GM04504 (cell line): Measurements from ENCODE around the gene MCTP2.
"Not testable (repeated sequence)": the region's sequence is repeated elsewhere in the genome, so short reads cannot be mapped to it uniquely, and the experiment has no call there.

ENCODE experiments used
- DNase-seq: peaks from one replicate; pipeline ENCODE4 v3.0.0-alpha.2; 2012; ENCODE audit warnings: low read depth

Gene MCTP2

GRCh38 chr15:94456226-94456625 is 224.9 kb downstream of the MCTP2 start:
- no peak for DNase-seq

- DNase-seq, result no peak
Observed at GRCh38 chr15:94457661-94458060, 226.3 kb downstream of the MCTP2 start.

DNA sequence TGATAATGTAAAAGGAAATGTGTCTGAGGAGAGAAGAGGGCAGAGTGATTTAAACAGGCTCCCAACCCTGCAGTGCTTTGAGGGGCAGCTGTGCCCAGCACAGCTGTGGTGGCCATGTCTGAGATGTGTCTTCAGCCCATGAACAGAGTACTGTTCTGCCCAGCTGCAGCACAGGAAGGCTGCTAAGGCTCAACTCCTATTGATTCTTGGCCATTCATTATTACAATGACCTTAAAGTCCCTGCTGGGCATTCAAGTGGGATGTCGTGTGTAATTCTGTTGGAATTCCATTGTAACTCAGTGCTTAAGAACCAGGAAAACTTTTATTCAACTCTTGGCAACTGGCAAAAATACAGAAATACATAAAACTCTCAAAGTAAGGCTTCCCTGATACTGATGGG is 229.3 kb downstream of the MCTP2 start:
- no peak for DNase-seq

GRCh38 chr15:94467034-94467433 is 235.7 kb downstream of the MCTP2 start:
- DNase-seq, result no peak

DNA sequence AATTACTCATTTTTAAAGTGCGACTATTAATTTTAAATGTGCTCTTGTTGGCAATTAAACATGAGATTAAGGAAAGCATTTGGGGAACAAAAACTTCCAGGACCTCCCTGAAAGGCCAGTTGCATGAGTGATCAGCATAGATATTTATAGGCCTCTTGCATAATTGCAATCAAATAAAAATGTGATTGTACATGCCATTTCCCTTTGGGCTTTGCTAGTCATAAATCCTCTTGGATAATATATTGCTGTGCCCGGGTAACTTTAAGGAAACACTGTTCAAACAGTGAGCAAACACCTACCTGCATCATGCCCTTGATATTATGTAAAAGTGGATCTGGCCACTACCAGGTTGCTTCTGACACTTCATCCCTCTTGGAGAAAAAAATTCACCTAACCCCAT is 239.1 kb downstream of the MCTP2 start:
- no peak for DNase-seq

GRCh38 chr15:94476686-94477085 is 245.3 kb downstream of the MCTP2 start:
- no peak for DNase-seq

DNA sequence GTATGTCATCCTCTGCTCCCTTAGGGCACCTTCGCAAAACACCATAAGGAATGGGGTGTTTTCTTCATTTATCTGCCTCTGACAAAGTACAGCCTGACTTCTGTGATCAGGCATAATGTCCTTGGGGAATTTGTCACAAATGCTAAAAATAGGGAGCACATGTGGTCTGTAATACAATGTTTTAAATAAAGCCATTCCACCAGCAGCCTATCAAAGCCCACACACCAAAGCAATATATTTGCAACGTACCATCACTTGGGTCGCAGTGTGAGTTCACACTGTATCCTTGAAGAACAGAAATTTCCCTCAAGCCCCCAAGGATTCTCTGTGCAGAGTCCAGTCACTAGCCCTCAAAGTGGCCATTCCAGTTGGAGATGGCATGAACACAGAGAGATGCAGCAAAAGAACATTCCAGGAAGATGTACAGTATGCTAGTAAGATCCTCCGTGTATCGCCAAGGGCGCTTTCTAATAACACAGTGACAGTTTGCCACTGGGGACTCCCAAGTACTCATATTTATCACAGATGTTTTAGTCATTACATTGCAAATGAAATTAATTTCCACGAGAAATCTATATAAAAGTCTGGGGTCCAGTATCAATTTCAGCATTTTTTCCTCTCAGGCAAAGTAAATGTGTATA is 246.7 kb downstream of the MCTP2 start:
- DNase-seq, result no peak

DNA sequence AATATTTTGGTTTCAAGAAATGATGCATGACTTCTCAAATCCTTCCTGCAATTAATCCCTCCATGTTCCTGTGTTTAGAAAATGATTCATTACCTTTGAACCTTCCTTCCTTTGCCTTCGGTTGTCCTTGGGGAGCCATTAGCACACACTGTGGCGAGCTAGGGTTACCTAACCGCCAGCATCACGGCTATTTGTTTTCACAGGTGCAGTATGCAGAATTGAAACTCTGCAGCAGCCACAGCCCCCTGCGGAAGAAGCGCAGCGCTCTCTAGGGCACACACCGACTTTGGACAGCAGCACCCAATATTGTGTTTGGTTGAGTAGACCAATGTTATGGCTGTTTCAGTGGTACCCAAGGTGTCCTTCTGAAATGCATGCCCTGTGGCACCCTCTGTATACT is 247.4 kb downstream of the MCTP2 start:
- no peak for DNase-seq

DNA sequence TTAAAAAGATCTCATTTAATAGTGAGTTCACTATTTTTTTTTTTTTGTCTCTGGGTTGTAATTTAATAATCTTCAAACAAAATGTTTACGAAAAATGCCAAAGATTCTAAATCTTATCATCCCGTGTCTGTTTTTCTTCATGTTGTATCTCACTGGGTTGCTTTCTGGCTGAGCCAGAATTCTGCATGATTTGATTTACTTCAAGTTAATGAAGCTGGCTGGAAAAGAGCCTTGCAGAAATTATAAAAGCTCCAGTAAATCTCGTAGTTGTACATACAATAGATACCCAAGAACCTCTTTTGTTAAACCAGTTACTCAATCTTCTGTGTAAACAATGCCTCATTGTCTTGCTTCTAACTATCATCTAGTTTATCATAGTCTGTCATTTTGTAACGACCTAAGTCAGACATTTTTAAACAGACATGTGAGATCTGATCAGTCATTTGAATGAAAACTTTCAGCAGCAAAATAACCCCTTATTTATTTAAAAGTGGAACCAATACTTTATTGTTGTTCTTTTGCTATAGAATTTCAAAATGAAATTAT is 249.0 kb downstream of the MCTP2 start:
- no peak for DNase-seq

GRCh38 chr15:94485148-94485719 is 253.9 kb downstream of the MCTP2 start:
- DNase-seq, result no peak

DNA sequence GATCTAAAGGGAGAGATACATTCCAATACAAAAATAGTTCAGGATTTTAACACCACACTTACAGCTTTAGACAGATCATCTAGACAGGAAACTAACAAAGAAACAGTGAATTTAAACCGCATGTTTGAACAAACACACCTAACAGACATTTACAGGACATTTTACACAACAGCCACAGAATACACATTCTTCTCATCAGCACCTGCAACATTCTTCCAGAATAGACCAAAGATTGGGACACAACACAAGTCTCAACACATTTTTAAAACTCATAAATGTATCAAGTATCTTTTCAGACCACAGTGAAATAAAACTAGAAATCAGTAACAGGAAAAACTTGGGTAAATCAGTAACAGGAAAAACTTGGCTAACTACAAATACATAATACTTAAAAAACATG is 256.3 kb downstream of the MCTP2 start:
- DNase-seq, result no peak

- DNase-seq, result no peak
Observed at GRCh38 chr15:94493176-94493575, 261.8 kb downstream of the MCTP2 start.

GRCh38 chr15:94493586-94493985 is 262.2 kb downstream of the MCTP2 start:
- not testable (repeated sequence) for DNase-seq

- no peak for DNase-seq
Observed at GRCh38 chr15:94494732-94495131, 263.4 kb downstream of the MCTP2 start.

DNA sequence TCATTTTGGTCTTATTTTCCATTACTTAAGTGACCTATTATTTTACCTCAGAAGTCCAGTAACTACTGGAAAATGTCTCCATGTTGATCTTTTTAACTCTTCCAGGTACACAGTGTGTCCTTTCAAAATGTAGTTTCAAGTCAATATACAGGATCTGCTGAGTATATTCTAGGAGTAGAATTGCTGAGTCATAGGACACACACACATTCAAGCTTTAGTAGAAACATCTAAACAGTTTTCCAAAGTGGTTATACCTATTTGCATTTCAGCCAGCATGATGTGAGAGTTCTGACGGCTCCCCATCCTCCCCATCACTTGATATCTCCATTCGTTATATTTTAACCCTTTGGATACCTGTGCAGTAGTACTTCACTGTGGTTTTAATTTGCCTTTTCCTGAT is 271.9 kb downstream of the MCTP2 start:
- DNase-seq, result no peak

DNA sequence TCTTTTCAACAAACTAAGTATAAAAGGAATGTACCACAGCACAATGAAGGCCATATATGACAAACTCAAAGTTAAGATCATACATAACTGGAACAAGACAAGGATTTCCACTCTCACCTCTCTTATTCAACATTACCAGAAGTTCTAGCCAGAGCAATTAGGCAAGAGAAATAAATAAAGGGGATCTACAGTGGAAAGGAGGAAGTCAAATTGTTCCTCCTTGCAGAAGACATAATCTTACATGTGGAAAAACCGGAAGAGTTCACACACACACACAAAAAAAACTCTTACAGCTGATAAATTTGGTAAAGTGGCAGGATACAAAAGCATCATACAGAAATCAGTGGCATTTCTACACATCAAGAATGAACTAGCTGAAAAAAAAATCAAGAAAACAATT is 277.9 kb downstream of the MCTP2 start:
- no peak for DNase-seq

DNA sequence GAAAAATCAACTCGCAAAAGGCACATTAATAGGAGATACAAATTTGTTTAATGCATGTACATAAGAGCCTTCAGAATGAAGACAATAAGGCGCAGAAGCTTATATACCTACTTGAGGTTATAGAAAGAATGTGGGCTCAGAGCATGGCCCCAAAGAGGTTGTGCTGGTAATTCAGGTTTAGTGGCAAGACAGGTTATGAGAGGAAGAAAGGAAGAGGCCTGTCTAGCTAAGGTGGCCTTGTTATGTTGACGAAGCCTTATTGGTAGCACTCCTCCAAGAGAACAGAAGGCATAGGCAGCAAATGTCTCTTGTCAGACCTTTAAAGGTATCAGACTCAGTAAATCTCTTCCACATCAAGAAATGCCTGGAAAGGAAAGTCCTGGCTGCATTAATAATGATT is 290.8 kb downstream of the MCTP2 start:
- DNase-seq, result no peak

GRCh38 chr15:94523873-94524272 is 292.5 kb downstream of the MCTP2 start:
- DNase-seq, result no peak

- DNase-seq, result no peak
Observed at GRCh38 chr15:94524565-94524964, 293.2 kb downstream of the MCTP2 start.

DNA sequence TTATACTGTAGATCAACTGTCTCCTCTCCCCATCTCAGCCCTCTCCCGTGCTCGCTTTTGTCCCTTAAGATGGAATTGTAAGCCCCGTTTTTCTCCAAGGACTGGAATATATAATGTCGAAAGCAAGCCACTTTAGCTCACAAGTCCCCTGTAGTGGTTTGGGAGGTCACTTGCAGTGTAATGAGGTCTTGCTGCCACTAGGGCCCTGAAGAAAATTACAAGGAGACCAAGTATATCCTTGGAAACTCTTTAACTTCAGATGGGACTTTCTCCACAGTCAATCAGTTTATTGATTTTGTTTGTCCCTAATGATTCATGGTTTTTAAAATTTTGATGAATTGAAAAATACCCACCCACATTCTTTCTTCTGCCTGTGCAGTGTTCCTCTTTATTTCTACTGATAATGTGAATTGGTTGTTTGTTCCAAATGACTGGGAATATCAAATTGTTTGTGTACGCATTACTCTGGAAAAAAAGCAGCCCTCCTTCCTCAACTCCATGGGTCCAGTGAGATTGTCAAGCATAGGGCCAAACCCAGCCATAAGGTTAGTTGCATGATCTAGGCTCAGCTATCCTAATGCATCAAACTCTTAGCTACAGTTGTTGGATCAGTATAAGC is 294.8 kb downstream of the MCTP2 start:
- DNase-seq, result no peak

DNA sequence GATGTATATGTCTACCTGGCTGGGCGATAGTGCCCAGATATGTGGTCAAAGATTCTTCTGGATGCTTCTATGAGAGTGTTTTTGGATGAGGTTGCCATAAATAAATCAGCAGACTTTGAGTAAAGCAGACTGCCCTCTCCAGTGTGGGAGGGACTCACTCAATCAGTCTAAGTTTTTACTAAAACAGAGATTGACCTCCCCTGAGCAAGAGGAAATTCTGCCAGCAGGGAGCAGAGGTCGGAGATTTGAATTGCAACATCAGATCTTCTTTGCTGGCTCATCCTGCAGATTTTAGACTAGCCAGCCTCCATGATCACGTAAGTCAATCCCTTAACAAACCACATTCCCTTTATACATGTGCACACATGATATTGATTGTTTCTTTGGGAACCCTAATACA is 300.9 kb downstream of the MCTP2 start:
- DNase-seq, result no peak
